A549 (cell line): Measurements from ENCODE around the gene CIROP. TPM values are rescaled to one million over a fixed set of nuclear protein-coding genes. Genes with fewer than 3 reads are reported as not detected.
A peak's percentile ranks its signal among the peaks of the same experiment; 100 is the strongest.

ENCODE experiments used
- ATAC-seq, 2 experiments: fragments of 200-7000 bp in 1 of 2; fragments of >200 bp in 1 of 2; cut with Nextera tagmentation in 1 of 2; cut with Tn5 transposase in 1 of 2; 3 replicates each; pipeline versions ENCODE4 v1.8.0 to v1.9.1; 2018 to 2020; ENCODE audit warnings: mild to moderate bottlenecking in 1 of 2, moderate library complexity in 1 of 2
- CTCF ChIA-PET: fragments of 300-600 bp; sonication (Branson Sonifier 250); formaldehyde crosslinking; extraction: SDS; loops from one replicate; lab custom pipeline; 2021; ENCODE audit warnings: antibody characterized with exemption, inconsistent platforms; lab: Yijun Ruan, JAX
- POLR2A ChIA-PET: fragments of 350-600 bp; formaldehyde crosslinking; extraction: SDS; loops from one replicate; lab custom pipeline; 2021; ENCODE audit warnings: antibody characterized with exemption, inconsistent platforms; lab: Yijun Ruan, JAX
- DNase-seq, 2 experiments: peaks; one replicate each; pipeline versions ENCODE4 v3.0.0 to v3.0.0-alpha.2; 2011 to 2016; ENCODE audit warnings: low read depth in 1 of 2, low spot score in 1 of 2
- FAIRE-seq: peaks from 2 replicates; lab custom pipeline; 2011; peaks lifted over from hg19 to GRCh38; lab: Jason Lieb, UNC
- H3K27ac ChIP-seq, 2 experiments: fragments of >200 bp; sonication (Bioruptor Twin); formaldehyde crosslinking; 3 replicates each; pipeline ENCODE4 v1.5.1; 2016 to 2017
- H3K4me1 ChIP-seq: fragments of >200 bp; sonication (Bioruptor Twin); formaldehyde crosslinking; 3 replicates; pipeline ENCODE4 v1.6.1; 2016
- H3K4me2 ChIP-seq: fragments of >200 bp; sonication (Bioruptor Twin); formaldehyde crosslinking; 3 replicates; pipeline ENCODE4 v1.6.1; 2016
- H3K4me3 ChIP-seq: fragments of >200 bp; sonication (Bioruptor Twin); formaldehyde crosslinking; 3 replicates; pipeline ENCODE4 v1.5.1; 2016
- H3K9me3 ChIP-seq: fragments of >200 bp; sonication (Bioruptor Twin); formaldehyde crosslinking; 3 replicates; pipeline ENCODE4 v1.6.1; 2016
- BHLHE40 ChIP-seq: IDR thresholded peaks from 2 replicates; pipeline ENCODE4 v1.6.1; 2012; ENCODE audit warnings: low read depth, low read length, inconsistent platforms
- CHD2 ChIP-seq: fragments of 150-350 bp; IDR thresholded peaks from 2 replicates; pipeline ENCODE4 v1.6.1; 2014; ENCODE audit warnings: low read length; ENCODE audit not compliant: partially characterized antibody
- CHD4 ChIP-seq: fragments of 200-600 bp; sonication (generic); IDR thresholded peaks from 2 replicates; pipeline ENCODE4 v1.6.1; 2016; ENCODE audit warnings: antibody characterized with exemption, mild to moderate bottlenecking, borderline replicate concordance
- CTCF ChIP-seq: fragments of >200 bp; sonication (Bioruptor Twin); formaldehyde crosslinking; IDR thresholded peaks from 3 replicates; pipeline ENCODE4 v1.5.1; 2016
- EHF ChIP-seq: fragments of 250-450 bp; sonication (Bioruptor Pico); IDR thresholded peaks from 2 replicates; pipeline ENCODE4 v1.5.0; 2020; ENCODE audit warnings: mild to moderate bottlenecking
- EP300 ChIP-seq, 2 experiments: fragments of >200 bp; sonication (Bioruptor Twin); formaldehyde crosslinking; IDR thresholded peaks; 2 replicates in 1 of 2; 3 replicates in 1 of 2; pipeline ENCODE4 v1.6.1; 2016 to 2017
- ESRRA ChIP-seq: fragments of 150-350 bp; IDR thresholded peaks from 2 replicates; pipeline ENCODE4 v1.6.1; 2014; ENCODE audit warnings: mild to moderate bottlenecking, low read length, borderline replicate concordance
- FOSL2 ChIP-seq, 2 experiments: fragments of 450-650 bp in 1 of 2; fragments of >200 bp in 1 of 2; sonication (Bioruptor Twin) in 1 of 2; formaldehyde crosslinking; IDR thresholded peaks; 2 replicates each; pipeline versions ENCODE4 v1.5.0 to v1.6.1; 2016 to 2020; ENCODE audit warnings: mild to moderate bottlenecking in 1 of 2, moderate library complexity in 1 of 2
- HDAC2 ChIP-seq: fragments of 200-600 bp; sonication (generic); IDR thresholded peaks from 2 replicates; pipeline ENCODE4 v1.6.1; 2016
- HOXA7 ChIP-seq: fragments of 250-450 bp; sonication (Bioruptor Pico); IDR thresholded peaks from 2 replicates; pipeline ENCODE4 v1.5.0; 2020; ENCODE audit warnings: mild to moderate bottlenecking, moderate library complexity
- JUN ChIP-seq, 2 experiments: fragments of >200 bp; sonication (Bioruptor Twin); formaldehyde crosslinking; IDR thresholded peaks; 2 replicates in 1 of 2; 3 replicates in 1 of 2; pipeline ENCODE4 v1.6.1; 2016 to 2017
- KDM1A ChIP-seq: fragments of 200-600 bp; sonication (generic); IDR thresholded peaks from 2 replicates; pipeline ENCODE4 v1.6.1; 2016; ENCODE audit warnings: low read depth, mild to moderate bottlenecking
- MAFK ChIP-seq: fragments of 450-650 bp; IDR thresholded peaks from 2 replicates; pipeline ENCODE4 v1.6.1; 2014; ENCODE audit not compliant: partially characterized antibody
- MAZ ChIP-seq: fragments of 150-350 bp; IDR thresholded peaks from 2 replicates; pipeline ENCODE4 v1.6.1; 2014; ENCODE audit warnings: antibody characterized with exemption, low read depth, low read length, borderline replicate concordance
- NPAS2 ChIP-seq: fragments of 250-450 bp; sonication (Bioruptor Pico); IDR thresholded peaks from 2 replicates; pipeline ENCODE4 v1.8.0; 2022; ENCODE audit warnings: mild to moderate bottlenecking, moderate library complexity, borderline replicate concordance
- POLR2A ChIP-seq: IDR thresholded peaks from 2 replicates; pipeline ENCODE4 v1.6.1; 2012; ENCODE audit warnings: mild to moderate bottlenecking, low read length
- POLR2AphosphoS2 ChIP-seq: conservative IDR thresholded peaks from 2 replicates; pipeline ENCODE4 v1.6.1; 2012; ENCODE audit warnings: low read length, improper control_type of control experiment, inconsistent platforms
- RAD21 ChIP-seq, 2 experiments: fragments of >200 bp in 1 of 2; sonication (Bioruptor Twin) in 1 of 2; formaldehyde crosslinking in 1 of 2; IDR thresholded peaks in 1 of 2; conservative IDR thresholded peaks in 1 of 2; 2 replicates in 1 of 2; 3 replicates in 1 of 2; pipeline ENCODE4 v1.6.1; 2012 to 2018; ENCODE audit warnings: inconsistent platforms in 1 of 2
- RFX5 ChIP-seq: fragments of 450-650 bp; IDR thresholded peaks from 2 replicates; pipeline ENCODE4 v1.7.1; 2014; ENCODE audit warnings: antibody characterized with exemption, mild to moderate bottlenecking, moderate library complexity
- WGBS: methylation state at CpG from one replicate; pipeline ENCODE4 v1.1.6; 2017; ENCODE audit errors: missing lambda C conversion rate; 5-methylcytosine and 5-hydroxymethylcytosine counted together
- polyA plus RNA-seq, 4 experiments: library from polyadenylated mRNA; depleted of rRNA in 3 of 4; stranded (reverse); fragments of >200 nt; fragmentation: RNase III in 1 of 4; extraction: RNeasy Plus Mini Kit Qiagen cat#74134 plus additional on column Dnase treatment in 1 of 4; gene quantifications; 2 replicates in 3 of 4; 3 replicates in 1 of 4; pipeline ENCODE4 v1.2.3, GENCODE V29; 2011 to 2017
- TF ChIP-seq, protein P1 (sequence below): IDR thresholded peaks from 2 replicates; pipeline ENCODE4 v1.6.1; 2012
- TF ChIP-seq, protein P2 (sequence below): IDR thresholded peaks from 2 replicates; pipeline ENCODE4 v1.6.1; 2012
- TF ChIP-seq, protein P3 (sequence below): fragments of 250-450 bp; sonication (Bioruptor Pico); IDR thresholded peaks from 2 replicates; pipeline ENCODE4 v1.5.0; 2021; ENCODE audit warnings: mild to moderate bottlenecking, moderate library complexity, borderline replicate concordance
- TF ChIP-seq, protein P4 (sequence below): fragments of 450-650 bp; IDR thresholded peaks from 2 replicates; pipeline ENCODE4 v1.6.1; 2014; ENCODE audit warnings: antibody characterized with exemption
- TF ChIP-seq, protein P5 (sequence below): fragments of >200 bp; sonication (Bioruptor Twin); formaldehyde crosslinking; IDR thresholded peaks from 2 replicates; pipeline ENCODE4 v1.6.1; 2016

Gene CIROP
- polyA plus RNA-seq, 2 of the 4 experiments (the other 2 are of a cell fraction) = not detected

DNA sequence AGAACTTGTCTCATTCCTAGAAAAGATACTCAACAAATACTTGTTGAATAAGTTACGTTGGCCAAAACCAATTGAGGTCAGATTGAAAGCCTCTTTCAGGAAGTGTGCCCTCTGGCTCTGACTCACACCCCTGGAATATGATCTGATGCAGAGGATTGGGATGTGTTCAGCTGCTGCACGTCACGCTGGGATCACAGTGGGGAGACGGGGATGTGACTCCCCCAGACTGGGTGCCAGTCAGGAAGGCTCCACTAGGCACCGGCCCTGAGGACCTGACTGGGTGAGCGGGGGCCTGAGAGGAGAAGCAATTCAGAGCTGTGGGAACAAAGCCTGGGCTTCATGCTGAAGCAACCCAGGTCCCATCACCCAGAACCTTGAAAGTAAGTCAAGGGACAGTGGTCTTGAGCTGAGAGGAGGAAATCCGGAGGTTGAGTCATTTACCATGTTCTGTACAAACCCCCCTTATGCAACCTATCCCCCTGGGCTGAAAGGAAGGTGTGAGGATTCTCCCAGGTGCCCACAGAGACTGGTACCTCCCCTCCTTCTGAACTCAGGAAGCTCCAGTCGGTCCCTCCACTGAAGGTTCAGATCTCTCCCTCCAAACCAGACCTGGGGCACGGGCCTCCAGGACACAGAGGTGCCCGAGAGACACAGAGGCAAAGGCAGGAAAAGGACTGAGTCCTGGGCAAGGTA is 10.4 kb upstream of the CIROP start:
- no peak for FAIRE-seq
- Histone ChIP-seq H3K4me3 (no peak overlapping the region), H3K27ac (peak overlapping the region; percentile 47 to 75; a peak in 5 of 6 replicates), H3K4me1 (peaks cover 22% of the 10 kb centered on the region), H3K9me3 (no peaks in the 10 kb centered on the region)
- CTCF ChIA-PET = interaction anchor here (0.7 to 24.2 kb wide), 5 partner anchors 36 to 64 kb away, joined by 3 to 848 read pairs (median 5); partner anchors contain the start of gene SLC7A8
- 33% methylated on average over 9 of the region's 10 CpGs for WGBS
- peak; percentile 79 to 80 for DNase-seq
- TF ChIP-seq, protein P1, sequence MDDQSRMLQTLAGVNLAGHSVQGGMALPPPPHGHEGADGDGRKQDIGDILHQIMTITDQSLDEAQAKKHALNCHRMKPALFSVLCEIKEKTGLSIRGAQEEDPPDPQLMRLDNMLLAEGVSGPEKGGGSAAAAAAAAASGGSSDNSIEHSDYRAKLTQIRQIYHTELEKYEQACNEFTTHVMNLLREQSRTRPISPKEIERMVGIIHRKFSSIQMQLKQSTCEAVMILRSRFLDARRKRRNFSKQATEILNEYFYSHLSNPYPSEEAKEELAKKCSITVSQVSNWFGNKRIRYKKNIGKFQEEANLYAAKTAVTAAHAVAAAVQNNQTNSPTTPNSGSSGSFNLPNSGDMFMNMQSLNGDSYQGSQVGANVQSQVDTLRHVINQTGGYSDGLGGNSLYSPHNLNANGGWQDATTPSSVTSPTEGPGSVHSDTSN = no peak
- TF ChIP-seq EP300 (IDR thresholded peaks at IDR 0.05) (no peak), EHF (CRISPR knock-in tag) (no peak), FOSL2 (IDR thresholded peaks at IDR 0.05) (no peak), FOSL2 (CRISPR knock-in tag; IDR thresholded peaks at IDR 0.05) (peak; percentile 82), CHD2 (no peak)
- TF ChIP-seq, all 56 proteins: peak for 1
- peak overlapping the region; percentile 62 for H3K4me2 ChIP-seq
- POLR2A ChIA-PET = interaction anchor here (1.2 kb wide), 1 partner anchor 20 kb away, joined by 7 read pairs; the partner anchor contains the start of genes ACIN1 and C14orf119
- peak; percentile 80 to 88 for ATAC-seq

GRCh38 chr14:23114669-23115038 is 9.9 kb upstream of the CIROP start:
- FAIRE-seq (no peak), ATAC-seq (peak in 1 of 2 experiments; percentile 37; a peak in 3 of 6 replicates), DNase-seq (no peak)
- peaks cover 22% of the 10 kb centered on the region for H3K4me1 ChIP-seq
- POLR2A ChIA-PET = interaction anchor here (1.2 kb wide), 1 partner anchor 20 kb away, joined by 7 read pairs; the partner anchor contains the start of genes ACIN1 and C14orf119
- CTCF ChIA-PET = interaction anchor here (1.0 to 24.2 kb wide), 3 partner anchors 38 to 65 kb away, joined by 5 to 848 read pairs (median 118); partner anchors contain the start of gene SLC7A8
- no peaks in the 10 kb centered on the region for H3K9me3 ChIP-seq
- 75% methylated on average over 4 of the region's 4 CpGs for whole genome bisulfite sequencing
- peak overlapping the region; percentile 46 to 75; a peak in 3 of 6 replicates for H3K27ac ChIP-seq
- TF ChIP-seq, protein P2, sequence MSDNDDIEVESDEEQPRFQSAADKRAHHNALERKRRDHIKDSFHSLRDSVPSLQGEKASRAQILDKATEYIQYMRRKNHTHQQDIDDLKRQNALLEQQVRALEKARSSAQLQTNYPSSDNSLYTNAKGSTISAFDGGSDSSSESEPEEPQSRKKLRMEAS = no peak
- TF ChIP-seq JUN (IDR thresholded peaks at IDR 0.05) = no peak
- TF ChIP-seq, all 56 proteins: peak for 0
- Histone ChIP-seq H3K4me3 (no peak overlapping the region), H3K4me2 (peak overlapping the region; percentile 62)

- Histone ChIP-seq H3K4me3 (no peak overlapping the region), H3K4me2 (no peak overlapping the region; the same call in 2 of the 3 replicates)
- no peak for ATAC-seq
- CTCF ChIA-PET = interaction anchor here (2.2 to 24.2 kb wide), 4 partner anchors 12 to 65 kb away, joined by 8 to 848 read pairs (median 122); partner anchors contain the start of gene SLC7A8
- TF ChIP-seq CHD4 = no peak
- TF ChIP-seq, protein P1 = no peak
- no peak for TF ChIP-seq BHLHE40
- TF ChIP-seq MAZ = no peak
- TF ChIP-seq NPAS2 (CRISPR knock-in tag) = no peak
- no peak for TF ChIP-seq RFX5
- no peak for TF ChIP-seq HDAC2
- TF ChIP-seq POLR2AphosphoS2 = no peak
- TF ChIP-seq POLR2A = no peak
- no peak for TF ChIP-seq HOXA7 (CRISPR knock-in tag)
- TF ChIP-seq, protein P2 = no peak
- no peak for TF ChIP-seq CTCF
- TF ChIP-seq RAD21 (conservative IDR thresholded peaks at IDR 0.05 in 1 of 2, IDR thresholded peaks at IDR 0.05 in 1 of 2) = no peak
- TF ChIP-seq, protein P3, sequence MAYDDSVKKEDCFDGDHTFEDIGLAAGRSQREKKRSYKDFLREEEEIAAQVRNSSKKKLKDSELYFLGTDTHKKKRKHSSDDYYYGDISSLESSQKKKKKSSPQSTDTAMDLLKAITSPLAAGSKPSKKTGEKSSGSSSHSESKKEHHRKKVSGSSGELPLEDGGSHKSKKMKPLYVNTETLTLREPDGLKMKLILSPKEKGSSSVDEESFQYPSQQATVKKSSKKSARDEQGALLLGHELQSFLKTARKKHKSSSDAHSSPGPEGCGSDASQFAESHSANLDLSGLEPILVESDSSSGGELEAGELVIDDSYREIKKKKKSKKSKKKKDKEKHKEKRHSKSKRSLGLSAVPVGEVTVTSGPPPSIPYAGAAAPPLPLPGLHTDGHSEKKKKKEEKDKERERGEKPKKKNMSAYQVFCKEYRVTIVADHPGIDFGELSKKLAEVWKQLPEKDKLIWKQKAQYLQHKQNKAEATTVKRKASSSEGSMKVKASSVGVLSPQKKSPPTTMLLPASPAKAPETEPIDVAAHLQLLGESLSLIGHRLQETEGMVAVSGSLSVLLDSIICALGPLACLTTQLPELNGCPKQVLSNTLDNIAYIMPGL (CRISPR knock-in tag) = no peak
- TF ChIP-seq, protein P4, sequence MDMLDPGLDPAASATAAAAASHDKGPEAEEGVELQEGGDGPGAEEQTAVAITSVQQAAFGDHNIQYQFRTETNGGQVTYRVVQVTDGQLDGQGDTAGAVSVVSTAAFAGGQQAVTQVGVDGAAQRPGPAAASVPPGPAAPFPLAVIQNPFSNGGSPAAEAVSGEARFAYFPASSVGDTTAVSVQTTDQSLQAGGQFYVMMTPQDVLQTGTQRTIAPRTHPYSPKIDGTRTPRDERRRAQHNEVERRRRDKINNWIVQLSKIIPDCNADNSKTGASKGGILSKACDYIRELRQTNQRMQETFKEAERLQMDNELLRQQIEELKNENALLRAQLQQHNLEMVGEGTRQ = no peak
- no peak for TF ChIP-seq KDM1A
- TF ChIP-seq ESRRA = no peak
- no peak for TF ChIP-seq CHD2
- TF ChIP-seq, protein P5, sequence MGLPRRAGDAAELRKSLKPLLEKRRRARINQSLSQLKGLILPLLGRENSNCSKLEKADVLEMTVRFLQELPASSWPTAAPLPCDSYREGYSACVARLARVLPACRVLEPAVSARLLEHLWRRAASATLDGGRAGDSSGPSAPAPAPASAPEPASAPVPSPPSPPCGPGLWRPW = no peak
- TF ChIP-seq MAFK = no peak
- TF ChIP-seq, all 56 proteins: peak for 0
- H3K27ac ChIP-seq = peak overlapping the region in 1 of 2 experiments; percentile 75; a peak in 2 of 6 replicates
- H3K9me3 ChIP-seq = no peaks in the 10 kb centered on the region
- peaks cover 22% of the 10 kb centered on the region for H3K4me1 ChIP-seq
- FAIRE-seq (no peak), DNase-seq (no peak)
- 88% methylated on average over 5 of the region's 5 CpGs for WGBS
- POLR2A ChIA-PET = no interaction called here
Observed at GRCh38 chr14:23114120-23114458, 9.3 kb upstream of the CIROP start.
